NCI-H2107 (cell line): ENCODE measurements around the gene KCNT2.
A peak's percentile ranks its signal among the peaks of the same experiment; 100 is the strongest.

Experiments
- DNase-seq: peaks from one replicate; lab custom pipeline; 2025; lab: John Stamatoyannopoulos, UW

KCNT2 gene

GRCh38 chr1:196399713-196400112 lies 208.5 kb downstream of the KCNT2 start:
- DNase-seq, result no peak

GRCh38 chr1:196393742-196394141 lies 214.5 kb downstream of the KCNT2 start:
- DNase-seq, result no peak

- DNase-seq, result no peak
Observed at GRCh38 chr1:196393282-196393681, 215.0 kb downstream of the KCNT2 start.

- no peak for DNase-seq
Observed at GRCh38 chr1:196387766-196388165, 220.5 kb downstream of the KCNT2 start.

GRCh38 chr1:196385109-196385508 lies 223.1 kb downstream of the KCNT2 start:
- DNase-seq, result no peak

GRCh38 chr1:196382383-196382782 lies 225.9 kb downstream of the KCNT2 start:
- no peak for DNase-seq

GRCh38 chr1:196381544-196381943 lies 226.7 kb downstream of the KCNT2 start:
- DNase-seq, result no peak

GRCh38 chr1:196380316-196380715 lies 227.9 kb downstream of the KCNT2 start:
- peak; percentile 43 for DNase-seq

- DNase-seq, result no peak
Observed at GRCh38 chr1:196377811-196378210, 230.4 kb downstream of the KCNT2 start.

GRCh38 chr1:196376630-196377328 lies 231.5 kb downstream of the KCNT2 start:
- DNase-seq, result no peak

GRCh38 chr1:196373798-196374197 lies 234.4 kb downstream of the KCNT2 start:
- DNase-seq, result no peak

- no peak for DNase-seq
Observed at GRCh38 chr1:196372896-196373536, 235.2 kb downstream of the KCNT2 start.

- DNase-seq, result no peak
Observed at GRCh38 chr1:196367838-196368237, 240.4 kb downstream of the KCNT2 start.

GRCh38 chr1:196366817-196367495 lies 241.3 kb downstream of the KCNT2 start:
- DNase-seq, result no peak

- no peak for DNase-seq
Observed at GRCh38 chr1:196361112-196361714, 247.0 kb downstream of the KCNT2 start.

GRCh38 chr1:196357913-196358312 lies 250.3 kb downstream of the KCNT2 start:
- DNase-seq, result no peak

- DNase-seq, result no peak
Observed at GRCh38 chr1:196355206-196355786, 252.9 kb downstream of the KCNT2 start.

- no peak for DNase-seq
Observed at GRCh38 chr1:196344453-196344852, 263.8 kb downstream of the KCNT2 start.

- no peak for DNase-seq
Observed at GRCh38 chr1:196324345-196324744, 283.9 kb downstream of the KCNT2 start.

- DNase-seq, result no peak
Observed at GRCh38 chr1:196323869-196324268, 284.4 kb downstream of the KCNT2 start.

- no peak for DNase-seq
Observed at GRCh38 chr1:196319301-196319700, 288.9 kb downstream of the KCNT2 start.
